H9 (cell line): ENCODE results near the gene SOHLH2. TPM values are rescaled to one million over a fixed set of nuclear protein-coding genes. Genes with fewer than 3 reads are reported as not detected.

Experiments
- DNase-seq: peaks from one replicate; pipeline ENCODE4 v3.0.0-alpha.2; 2017
- H2AFZ ChIP-seq: one replicate; pipeline ENCODE4 v1.6.1; 2013; ENCODE audit warnings: mild to moderate bottlenecking, low read length, control low read depth, moderate library complexity
- H2AK5ac ChIP-seq: 2 replicates; pipeline ENCODE4 v1.6.1; 2013; ENCODE audit warnings: low read length, control low read depth, mixed read lengths; ENCODE audit not compliant: insufficient read length
- H2BK120ac ChIP-seq: one replicate; pipeline ENCODE4 v1.6.1; 2013; ENCODE audit warnings: low read depth, mild to moderate bottlenecking, low read length, control low read depth, inconsistent platforms; ENCODE audit not compliant: poor library complexity, severe bottlenecking
- H2BK12ac ChIP-seq: 2 replicates; pipeline ENCODE4 v1.6.1; 2013; ENCODE audit warnings: low read length, control low read depth, mixed read lengths, low read depth; ENCODE audit not compliant: insufficient read length
- H2BK15ac ChIP-seq: 2 replicates; pipeline ENCODE4 v1.6.1; 2013; ENCODE audit warnings: low read depth, low read length, control low read depth
- H2BK20ac ChIP-seq: one replicate; pipeline ENCODE4 v1.6.1; 2013; ENCODE audit warnings: low read depth, mild to moderate bottlenecking, low read length, control low read depth, inconsistent platforms; ENCODE audit not compliant: poor library complexity, severe bottlenecking
- H2BK5ac ChIP-seq: 2 replicates; pipeline ENCODE4 v1.6.1; 2013; ENCODE audit warnings: low read length, control low read depth, mixed read lengths; ENCODE audit not compliant: insufficient read length
- H3K14ac ChIP-seq: 2 replicates; pipeline ENCODE4 v1.6.1; 2013; ENCODE audit warnings: low read length, control low read depth; ENCODE audit not compliant: insufficient read depth
- H3K18ac ChIP-seq: 2 replicates; pipeline ENCODE4 v1.6.1; 2013; ENCODE audit warnings: low read depth, mild to moderate bottlenecking, mixed read lengths, low read length, control low read depth; ENCODE audit not compliant: insufficient read length
- H3K23ac ChIP-seq: 2 replicates; pipeline ENCODE4 v1.6.1; 2013; ENCODE audit warnings: low read length, control low read depth, mixed read lengths, low read depth; ENCODE audit not compliant: insufficient read length
- H3K23me2 ChIP-seq: 2 replicates; pipeline ENCODE4 v1.6.1; 2013; ENCODE audit warnings: low read depth, mild to moderate bottlenecking, mixed read lengths, low read length, control low read depth; ENCODE audit not compliant: insufficient read length, poor library complexity, severe bottlenecking
- H3K27ac ChIP-seq: 2 replicates; pipeline ENCODE4 v1.5.1; 2013; ENCODE audit warnings: low read length, control low read depth, mixed read lengths, low read depth; ENCODE audit not compliant: insufficient read length
- H3K27me3 ChIP-seq: 2 replicates; pipeline ENCODE4 v1.6.1; 2013; ENCODE audit warnings: low read length, control low read depth, inconsistent platforms; ENCODE audit not compliant: insufficient read depth
- H3K4ac ChIP-seq: 2 replicates; pipeline ENCODE4 v1.6.1; 2013; ENCODE audit warnings: low read depth, mild to moderate bottlenecking, control low read depth, inconsistent platforms, low read length, moderate library complexity
- H3K4me1 ChIP-seq: 2 replicates; pipeline ENCODE4 v1.6.1; 2013; ENCODE audit warnings: low read length, control low read depth, inconsistent platforms; ENCODE audit not compliant: insufficient read depth
- H3K4me2 ChIP-seq: 2 replicates; pipeline ENCODE4 v1.6.1; 2013; ENCODE audit warnings: low read length, control low read depth, mixed read lengths; ENCODE audit not compliant: insufficient read length, insufficient read depth
- H3K56ac ChIP-seq: 2 replicates; pipeline ENCODE4 v1.6.1; 2013; ENCODE audit warnings: low read depth, mild to moderate bottlenecking, mixed read lengths, low read length, control low read depth; ENCODE audit not compliant: insufficient read length
- H3K79me1 ChIP-seq: 2 replicates; pipeline ENCODE4 v1.6.1; 2013; ENCODE audit warnings: low read depth, mild to moderate bottlenecking, moderate library complexity, low read length, control low read depth, inconsistent platforms; ENCODE audit not compliant: insufficient read depth, poor library complexity, severe bottlenecking
- H3K79me2 ChIP-seq: 2 replicates; pipeline ENCODE4 v1.6.1; 2013; ENCODE audit warnings: low read length, control low read depth, inconsistent platforms; ENCODE audit not compliant: insufficient read depth
- H3K9ac ChIP-seq: 2 replicates; pipeline ENCODE4 v1.6.1; 2013; ENCODE audit warnings: low read length, control low read depth, mixed read lengths; ENCODE audit not compliant: insufficient read length; ENCODE audit errors: extremely low read depth
- H3K9me3 ChIP-seq: one replicate; pipeline ENCODE4 v1.6.1; 2013; ENCODE audit warnings: low read depth, low read length, inconsistent platforms; ENCODE audit not compliant: control insufficient read depth
- H3T11ph ChIP-seq: one replicate; pipeline ENCODE4 v1.6.1; 2013; ENCODE audit warnings: mild to moderate bottlenecking, low read length, control low read depth, inconsistent platforms
- H4K20me1 ChIP-seq: one replicate; pipeline ENCODE4 v1.6.1; 2013; ENCODE audit not compliant: control insufficient read depth, insufficient read length, insufficient read depth
- H4K5ac ChIP-seq: 2 replicates; pipeline ENCODE4 v1.6.1; 2013; ENCODE audit warnings: low read depth, mild to moderate bottlenecking, mixed read lengths, low read length, control low read depth; ENCODE audit not compliant: insufficient read length
- H4K8ac ChIP-seq: replicated peaks from 2 replicates; pipeline ENCODE4 v1.6.1; 2013; ENCODE audit warnings: low read length, control low read depth, mixed read lengths, low read depth; ENCODE audit not compliant: insufficient read length
- H4K91ac ChIP-seq: 2 replicates; pipeline ENCODE4 v1.6.1; 2013; ENCODE audit warnings: low read depth, mild to moderate bottlenecking, moderate library complexity, mixed read lengths, low read length, control low read depth; ENCODE audit not compliant: insufficient read length
- H3K27ac Mint-ChIP-seq, 3 experiments: 2 replicates in 2 of 3; 3 replicates in 1 of 3; pipeline ENCODE4 v1.8.0; 2020 to 2021; ENCODE audit warnings: mixed read lengths in 3 of 3, mild to moderate bottlenecking in 1 of 3, moderate library complexity in 1 of 3
- H3K27me3 Mint-ChIP-seq: 2 replicates; pipeline ENCODE4 v1.8.0; 2021; ENCODE audit warnings: low read depth, mild to moderate bottlenecking, moderate library complexity, mixed read lengths
- H3K36me3 Mint-ChIP-seq, 3 experiments: 2 replicates in 2 of 3; 3 replicates in 1 of 3; pipeline ENCODE4 v1.8.0; 2020 to 2021; ENCODE audit warnings: low read depth in 3 of 3, mixed read lengths in 3 of 3; ENCODE audit not compliant: insufficient read depth in 1 of 3
- H3K4me1 Mint-ChIP-seq, 2 experiments: 2 replicates each; pipeline ENCODE4 v1.8.0; 2020; ENCODE audit warnings: mixed read lengths in 2 of 2
- H3K4me3 Mint-ChIP-seq, 2 experiments: 2 replicates in 1 of 2; 3 replicates in 1 of 2; pipeline ENCODE4 v1.8.0; 2020 to 2021; ENCODE audit warnings: mild to moderate bottlenecking in 2 of 2, mixed read lengths in 2 of 2, moderate library complexity in 1 of 2
- H3K9me3 Mint-ChIP-seq, 2 experiments: 2 replicates in 1 of 2; 3 replicates in 1 of 2; pipeline ENCODE4 v1.8.0; 2020; ENCODE audit warnings: mild to moderate bottlenecking in 2 of 2, mixed read lengths in 2 of 2, moderate library complexity in 1 of 2
- WGBS: extraction: QIAGEN DNeasy Blood & Tissue Kit; methylation state at CpG from one replicate; pipeline ENCODE4 v1.1.7; 2013; ENCODE audit warnings: missing lambda C conversion rate, low lambda C conversion rate, mixed read lengths; ENCODE audit not compliant: insufficient read length; ENCODE audit errors: extremely low coverage; 5-methylcytosine and 5-hydroxymethylcytosine counted together
- total RNA-seq: library from RNA; stranded (reverse); gene quantifications from 2 replicates; pipeline ENCODE4 v1.2.1, GENCODE V29; 2021
- TF ChIP-seq, protein P1 (sequence below): fragments of 200-600 bp; sonication (generic); conservative IDR thresholded peaks from 3 replicates; pipeline ENCODE4 v1.8.0; 2021; ENCODE audit warnings: antibody characterized with exemption, mild to moderate bottlenecking

The SOHLH2 gene
- total RNA-seq, 1 experiment from 2014 or later = 1.3 TPM

DNA sequence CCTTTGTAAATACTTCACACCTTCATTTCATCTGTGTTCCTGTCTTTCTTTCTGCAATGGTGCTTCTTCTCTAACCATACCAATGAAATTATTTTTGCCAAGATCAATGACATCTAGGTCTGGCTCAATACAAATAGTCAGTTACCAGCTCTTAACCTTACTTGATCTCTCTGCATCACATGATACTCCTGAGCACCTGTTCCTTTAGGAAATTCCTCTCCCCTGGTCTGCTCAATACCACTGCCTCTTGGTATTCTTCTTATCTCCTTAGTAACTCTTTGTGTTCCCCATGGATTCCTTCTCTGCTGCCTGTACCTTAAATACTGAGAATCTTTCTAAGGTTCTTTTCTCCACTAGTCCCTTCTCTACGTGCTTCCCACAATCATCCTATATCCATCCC lies 25.9 kb downstream of the SOHLH2 start:
- H3K36me3 Mint-ChIP-seq = no peaks in the 10 kb centered on the region
- no peak overlapping the region for H2BK12ac ChIP-seq
- H3K9me3 Mint-ChIP-seq = no peaks in the 10 kb centered on the region
- H4K5ac ChIP-seq = no peak overlapping the region
- no peak overlapping the region for H2BK20ac ChIP-seq
- H3K4me1 Mint-ChIP-seq = peaks cover 6 to 10% of the 10 kb centered on the region in 2 experiments
- H3K4me1 ChIP-seq = no peaks in the 10 kb centered on the region
- H2BK120ac ChIP-seq = no peak overlapping the region
- H3K27me3 Mint-ChIP-seq = no peaks in the 10 kb centered on the region
- no peaks in the 10 kb centered on the region for H4K20me1 ChIP-seq
- no peaks in the 10 kb centered on the region for H3K9me3 ChIP-seq
- H2AFZ ChIP-seq = no peak overlapping the region
- H3K4me3 Mint-ChIP-seq = no peak overlapping the region
- no peak overlapping the region for H3K18ac ChIP-seq
- no CpG with 5 or more reads among the region's 1 CpG for WGBS
- no peak overlapping the region for H3K27ac ChIP-seq
- H3K23me2 ChIP-seq = no peaks in the 10 kb centered on the region
- no peak overlapping the region for H2BK15ac ChIP-seq
- H3K79me2 ChIP-seq = no peaks in the 10 kb centered on the region
- H3K27ac Mint-ChIP-seq = no peak overlapping the region
- H2AK5ac ChIP-seq = no peak overlapping the region
- H4K8ac ChIP-seq = no peak overlapping the region
- no peak overlapping the region for H3K56ac ChIP-seq
- H2BK5ac ChIP-seq = no peak overlapping the region
- no peak for DNase-seq
- H3K4me2 ChIP-seq = no peak overlapping the region
- no peak overlapping the region for H3K9ac ChIP-seq
- no peak overlapping the region for H3K14ac ChIP-seq
- no peak overlapping the region for H4K91ac ChIP-seq
- no peak overlapping the region for H3K23ac ChIP-seq
- no peaks in the 10 kb centered on the region for H3K27me3 ChIP-seq
- H3K4ac ChIP-seq = no peak overlapping the region
- TF ChIP-seq, protein P1, sequence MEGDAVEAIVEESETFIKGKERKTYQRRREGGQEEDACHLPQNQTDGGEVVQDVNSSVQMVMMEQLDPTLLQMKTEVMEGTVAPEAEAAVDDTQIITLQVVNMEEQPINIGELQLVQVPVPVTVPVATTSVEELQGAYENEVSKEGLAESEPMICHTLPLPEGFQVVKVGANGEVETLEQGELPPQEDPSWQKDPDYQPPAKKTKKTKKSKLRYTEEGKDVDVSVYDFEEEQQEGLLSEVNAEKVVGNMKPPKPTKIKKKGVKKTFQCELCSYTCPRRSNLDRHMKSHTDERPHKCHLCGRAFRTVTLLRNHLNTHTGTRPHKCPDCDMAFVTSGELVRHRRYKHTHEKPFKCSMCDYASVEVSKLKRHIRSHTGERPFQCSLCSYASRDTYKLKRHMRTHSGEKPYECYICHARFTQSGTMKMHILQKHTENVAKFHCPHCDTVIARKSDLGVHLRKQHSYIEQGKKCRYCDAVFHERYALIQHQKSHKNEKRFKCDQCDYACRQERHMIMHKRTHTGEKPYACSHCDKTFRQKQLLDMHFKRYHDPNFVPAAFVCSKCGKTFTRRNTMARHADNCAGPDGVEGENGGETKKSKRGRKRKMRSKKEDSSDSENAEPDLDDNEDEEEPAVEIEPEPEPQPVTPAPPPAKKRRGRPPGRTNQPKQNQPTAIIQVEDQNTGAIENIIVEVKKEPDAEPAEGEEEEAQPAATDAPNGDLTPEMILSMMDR = no peak
- no peak overlapping the region for H3T11ph ChIP-seq
- no peaks in the 10 kb centered on the region for H3K79me1 ChIP-seq
